C1 segment of cervical spinal cord (tissue), 14 donors: ENCODE measurements around the gene CCSER2.

Experiments
- DNase-seq, 14 donors: peaks; one replicate each; lab custom pipeline; 2025; lab: John Stamatoyannopoulos, UW

The CCSER2 gene

GRCh38 chr10:84545651-84546050 lies 217.3 kb downstream of the CCSER2 start:
- no peak for DNase-seq

- DNase-seq = no peak
These were observed 218.2 kb downstream of the CCSER2 start for GRCh38 chr10:84546609-84547008.

- DNase-seq = no peak
These were observed 219.2 kb downstream of the CCSER2 start for GRCh38 chr10:84547616-84548015.

GRCh38 chr10:84548869-84549268 lies 220.5 kb downstream of the CCSER2 start:
- DNase-seq = no peak

GRCh38 chr10:84549368-84550165 lies 221.2 kb downstream of the CCSER2 start:
- DNase-seq = no peak

- no peak for DNase-seq
These were observed 222.5 kb downstream of the CCSER2 start for GRCh38 chr10:84550756-84551436.

- DNase-seq = no peak
These were observed 223.2 kb downstream of the CCSER2 start for GRCh38 chr10:84551437-84552120.

- no peak for DNase-seq
These were observed 224.1 kb downstream of the CCSER2 start for GRCh38 chr10:84552478-84552877.

- DNase-seq = no peak
These were observed 234.2 kb downstream of the CCSER2 start for GRCh38 chr10:84562592-84562991.

GRCh38 chr10:84563355-84563754 lies 235.0 kb downstream of the CCSER2 start:
- DNase-seq = no peak

- no peak for DNase-seq
These were observed 235.5 kb downstream of the CCSER2 start for GRCh38 chr10:84563868-84564267.

GRCh38 chr10:84565881-84566582 lies 237.6 kb downstream of the CCSER2 start:
- DNase-seq = no peak

- no peak for DNase-seq
These were observed 238.7 kb downstream of the CCSER2 start for GRCh38 chr10:84567133-84567532.
